Measurements from ENCODE around the gene SULT2A1.
A peak's percentile ranks its signal among the peaks of the same experiment; 100 is the strongest.
"Not testable (repeated sequence)": the region's sequence is repeated elsewhere in the genome, so short reads cannot be mapped to it uniquely, and the experiment has no call there.

SULT2A1 gene, protein sequence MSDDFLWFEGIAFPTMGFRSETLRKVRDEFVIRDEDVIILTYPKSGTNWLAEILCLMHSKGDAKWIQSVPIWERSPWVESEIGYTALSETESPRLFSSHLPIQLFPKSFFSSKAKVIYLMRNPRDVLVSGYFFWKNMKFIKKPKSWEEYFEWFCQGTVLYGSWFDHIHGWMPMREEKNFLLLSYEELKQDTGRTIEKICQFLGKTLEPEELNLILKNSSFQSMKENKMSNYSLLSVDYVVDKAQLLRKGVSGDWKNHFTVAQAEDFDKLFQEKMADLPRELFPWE

DNA sequence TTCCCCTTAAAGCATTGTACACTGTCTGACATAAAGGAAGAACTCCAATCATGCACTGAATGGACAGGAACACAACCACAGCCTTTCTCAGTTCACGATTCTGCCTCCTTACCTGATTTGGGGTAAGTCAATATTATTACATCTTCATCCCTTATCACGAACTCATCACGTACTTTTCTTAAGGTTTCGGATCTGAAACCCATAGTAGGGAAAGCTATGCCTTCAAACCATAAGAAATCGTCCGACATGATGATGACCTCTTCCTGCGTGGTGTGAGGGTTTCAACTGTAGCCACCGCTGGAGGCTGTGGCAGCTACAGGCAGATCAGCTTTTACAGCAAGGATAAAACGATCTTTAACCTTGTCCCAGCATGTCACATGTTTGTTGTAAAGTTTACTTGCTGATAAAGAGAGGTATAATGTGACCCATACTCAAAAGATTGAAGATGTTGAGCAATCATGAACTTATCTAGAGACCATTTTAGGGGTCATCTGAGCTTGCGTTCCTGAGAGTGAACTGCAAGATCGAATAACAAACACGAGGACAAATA is at the start of gene SULT2A1:
Gene SULT2A1, minus strand, starts transcription at position 306 of the 550 bp plus-strand sequence. Its CDS starts 58 bp downstream, at position 248.
- DNase-seq (ENCODE audit: low read depth): no peak

GRCh38 chr19:47928581-47928980 is 42.5 kb upstream of the SULT2A1 start:
- DNase-seq (ENCODE audit: low read depth): not testable (repeated sequence)

DNA sequence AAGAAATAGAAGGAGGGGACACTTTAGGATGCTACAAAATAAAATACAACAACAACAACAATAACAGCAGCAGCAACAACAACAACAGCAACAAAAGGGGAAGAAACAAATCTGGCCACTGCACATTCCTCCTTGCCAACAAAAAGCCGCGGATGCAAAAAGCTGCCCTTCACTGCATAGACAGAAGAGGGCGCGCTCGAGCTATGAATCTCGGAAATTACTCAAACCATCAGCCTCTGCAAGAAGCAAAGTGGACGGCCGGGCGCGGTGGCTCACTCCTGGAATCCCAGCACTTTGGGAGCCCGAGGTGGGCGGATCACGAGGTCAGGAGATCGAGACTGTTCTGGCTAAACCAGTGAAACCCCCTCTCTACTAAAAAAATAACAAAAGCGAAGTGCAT is 34.0 kb upstream of the SULT2A1 start:
- not testable (repeated sequence) for DNase-seq (ENCODE audit: low read depth)

- not testable (repeated sequence) for DNase-seq (ENCODE audit: low read depth)
These were observed 24.1 kb upstream of the SULT2A1 start for GRCh38 chr19:47910191-47910590.

DNA sequence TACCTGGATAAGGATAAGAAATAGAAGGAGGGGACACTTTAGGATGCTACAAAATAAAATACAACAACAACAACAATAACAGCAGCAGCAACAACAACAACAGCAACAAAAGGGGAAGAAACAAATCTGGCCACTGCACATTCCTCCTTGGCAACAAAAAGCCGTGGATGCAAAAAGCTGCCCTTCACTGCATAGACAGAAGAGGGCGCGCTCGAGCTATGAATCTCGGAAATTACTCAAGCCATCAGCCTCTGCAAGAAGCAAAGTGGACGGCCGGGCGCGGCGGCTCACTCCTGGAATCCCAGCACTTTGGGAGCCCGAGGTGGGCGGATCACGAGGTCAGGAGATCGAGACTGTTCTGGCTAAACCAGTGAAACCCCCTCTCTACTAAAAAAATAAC is 23.2 kb upstream of the SULT2A1 start:
- not testable (repeated sequence) for DNase-seq (ENCODE audit: low read depth)

GRCh38 chr19:47901370-47901769 is 15.3 kb upstream of the SULT2A1 start:
- DNase-seq (ENCODE audit: low read depth): no peak

DNA sequence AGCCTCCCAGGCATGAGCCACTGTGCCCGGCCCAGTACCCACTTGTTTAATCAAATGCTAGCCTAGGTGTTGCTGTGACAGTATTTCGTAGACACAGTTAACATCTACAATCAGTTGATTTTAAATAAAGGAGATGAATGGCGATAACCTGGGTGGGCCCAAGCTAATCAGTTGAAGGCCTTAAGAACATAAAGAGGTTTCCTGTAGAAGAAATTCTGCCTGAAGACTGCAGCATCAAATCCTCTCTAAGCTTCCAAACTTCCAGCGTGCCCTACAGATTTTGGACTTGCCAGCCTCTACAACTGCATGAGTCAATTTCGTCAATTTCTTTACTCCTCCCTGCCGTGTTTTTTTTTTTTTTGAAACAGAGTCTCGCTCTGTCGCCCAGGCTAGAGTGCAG is 13.2 kb upstream of the SULT2A1 start:
- DNase-seq (ENCODE audit: low read depth): no peak

DNA sequence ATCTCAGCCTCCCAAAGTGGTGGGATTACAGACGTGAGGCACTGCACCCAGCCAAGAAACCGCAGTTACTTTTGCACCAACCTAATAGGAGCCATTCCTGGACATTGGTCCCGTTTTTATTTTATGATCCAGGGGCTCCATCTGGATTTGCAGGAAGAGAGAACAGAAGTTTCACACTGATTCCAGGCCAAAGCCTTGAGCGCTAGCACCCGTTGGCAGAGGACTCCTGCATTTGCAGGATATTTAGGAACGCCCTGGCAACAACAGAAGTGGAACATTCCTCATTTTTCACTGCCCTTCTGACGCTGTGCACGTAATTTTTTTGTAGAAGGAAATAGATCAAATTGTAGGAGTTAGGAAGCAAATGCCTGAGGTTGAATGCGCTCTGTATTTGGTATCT is 11.7 kb upstream of the SULT2A1 start:
- no peak for DNase-seq (ENCODE audit: low read depth)

DNA sequence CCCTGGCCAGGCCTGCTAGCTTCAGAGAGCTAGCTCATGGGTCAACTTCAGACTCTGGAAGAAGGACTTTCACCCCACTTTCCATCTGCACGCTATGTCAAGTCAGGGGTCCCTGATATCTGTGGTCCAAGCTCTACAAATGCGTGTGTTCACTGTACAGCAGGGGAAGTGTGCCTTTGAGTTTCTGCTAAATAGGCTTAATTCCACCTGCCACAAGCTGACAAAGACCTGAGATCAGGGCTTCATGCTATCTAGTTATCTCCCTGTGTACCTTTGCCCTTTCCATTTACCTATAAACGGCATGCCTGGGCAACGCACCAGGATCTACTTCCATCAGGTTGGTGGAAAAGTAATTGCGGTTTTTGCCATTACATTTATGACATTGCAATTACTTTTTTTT is 10.7 kb upstream of the SULT2A1 start:
- DNase-seq (ENCODE audit: low read depth): no peak

DNA sequence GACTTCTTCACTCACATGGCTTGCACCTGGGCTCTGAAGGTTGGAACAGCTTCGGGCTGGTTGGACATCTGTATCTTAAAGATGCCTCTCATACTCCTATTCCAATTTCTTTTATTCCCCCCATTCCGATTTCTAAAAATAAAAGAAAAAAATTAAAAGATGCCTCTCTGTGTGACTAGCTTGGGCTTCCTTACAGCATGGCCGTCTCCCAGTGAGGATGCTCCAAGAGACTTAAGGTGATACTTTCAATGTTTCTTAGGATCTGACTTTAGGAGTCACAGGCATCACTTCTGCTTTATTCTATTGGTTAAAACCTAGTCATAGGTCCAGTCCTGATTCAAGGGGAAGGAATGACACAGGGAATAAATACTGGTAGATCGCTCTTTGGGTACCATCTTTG is 9.9 kb upstream of the SULT2A1 start:
- DNase-seq (ENCODE audit: low read depth): no peak

DNA sequence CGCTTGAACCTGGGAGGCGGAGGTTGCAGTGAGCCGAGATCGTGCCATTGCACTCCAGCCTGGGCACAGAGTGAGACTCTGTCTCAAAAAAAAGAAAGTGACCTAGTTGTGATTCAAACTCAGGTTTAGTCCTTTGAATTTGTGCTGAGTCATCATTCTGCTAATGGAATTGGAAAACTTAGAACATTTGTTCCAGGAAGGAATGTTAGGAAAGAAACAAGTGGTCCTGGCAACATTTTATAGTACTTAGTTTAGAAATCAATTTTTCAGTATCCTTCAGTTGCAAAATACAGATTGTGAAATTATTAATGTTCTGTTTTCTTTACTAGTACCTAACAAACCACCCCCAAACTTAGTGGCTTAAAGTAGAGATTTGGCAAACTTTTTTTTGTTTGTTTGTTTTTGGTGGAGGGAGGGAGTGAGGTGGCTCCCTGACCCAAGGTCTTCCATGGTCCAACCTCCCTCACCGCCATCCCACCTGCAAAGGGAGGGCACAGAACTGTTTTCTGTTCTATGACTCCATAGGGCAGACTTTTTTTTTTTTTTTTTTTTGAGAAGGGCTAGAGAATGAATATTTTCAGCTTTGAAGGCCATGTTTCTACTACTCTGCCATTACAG is 9.2 kb upstream of the SULT2A1 start:
- no peak for DNase-seq (ENCODE audit: low read depth)

DNA sequence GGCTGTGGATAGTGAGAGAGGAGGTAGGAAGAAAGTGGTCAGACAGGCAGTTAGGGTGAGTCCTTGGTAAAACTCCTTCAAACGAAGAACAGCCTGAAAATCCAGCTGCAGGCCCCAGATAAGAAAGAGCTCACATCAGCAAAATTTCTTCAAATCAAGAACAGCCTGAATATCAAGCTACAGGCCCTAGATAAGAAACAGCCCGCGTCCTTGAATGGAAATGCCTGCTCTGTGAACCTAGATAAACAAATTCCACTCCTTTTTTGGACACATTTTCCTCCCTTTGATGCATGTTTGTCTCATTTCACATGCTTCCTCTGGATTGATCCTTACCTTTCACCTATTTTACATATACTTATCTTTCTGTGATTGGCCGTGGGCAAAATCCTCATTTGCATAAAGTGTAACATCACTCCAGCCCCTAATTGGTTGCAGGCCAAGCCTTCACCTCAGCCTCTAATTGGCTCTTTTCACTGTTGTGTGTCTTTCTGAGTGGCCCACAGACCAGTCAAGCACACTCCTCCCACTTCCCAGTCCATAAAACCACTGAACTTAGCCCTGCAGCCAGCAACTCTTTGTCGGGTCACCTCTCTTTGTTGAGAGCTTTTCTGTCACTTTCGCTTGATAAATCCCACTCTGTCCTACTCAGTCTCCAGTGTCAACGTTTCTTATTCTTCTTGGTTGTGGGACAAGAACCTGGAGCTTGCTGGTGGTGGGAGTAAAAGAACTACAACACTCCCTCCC is 6.0 kb upstream of the SULT2A1 start:
- DNase-seq (ENCODE audit: low read depth): peak; percentile 94

- no peak for DNase-seq (ENCODE audit: low read depth)
These were observed 5.5 kb upstream of the SULT2A1 start for GRCh38 chr19:47891622-47891922.

DNA sequence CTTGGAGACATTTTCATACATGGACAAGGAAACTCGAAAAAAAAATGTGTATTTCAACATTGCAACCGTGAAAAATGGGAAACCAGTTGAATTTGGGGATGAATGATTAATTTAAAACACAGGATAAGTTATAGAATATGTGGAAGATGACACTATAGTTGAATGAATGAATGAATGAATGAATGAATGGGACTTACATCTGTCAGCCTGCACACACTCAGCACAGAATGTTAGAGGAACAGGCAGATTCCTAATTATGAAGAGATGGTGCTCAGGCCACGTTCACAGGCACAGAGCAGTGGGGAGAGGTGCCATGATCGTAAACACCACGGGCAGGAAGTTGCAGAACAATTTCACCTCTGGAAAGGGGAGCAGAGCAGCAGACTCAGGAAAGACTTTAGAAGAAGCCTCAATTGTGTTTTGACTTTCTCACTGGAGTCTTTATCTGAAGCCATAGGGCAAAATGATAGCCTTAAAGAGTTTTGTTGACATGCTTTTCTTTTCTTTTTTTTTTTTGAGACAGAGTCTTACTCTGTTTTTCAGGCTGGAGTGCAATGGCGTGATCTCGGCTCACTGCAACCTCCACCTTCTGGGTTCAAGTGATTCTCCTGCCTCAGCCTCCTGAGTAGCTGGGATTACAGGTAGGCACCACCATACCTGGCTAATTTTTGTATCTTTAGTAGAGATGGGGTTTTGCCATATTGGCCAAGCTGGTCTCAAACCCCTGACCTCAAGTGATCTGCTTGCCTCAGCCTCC is 4.9 kb upstream of the SULT2A1 start:
- no peak for DNase-seq (ENCODE audit: low read depth)

DNA sequence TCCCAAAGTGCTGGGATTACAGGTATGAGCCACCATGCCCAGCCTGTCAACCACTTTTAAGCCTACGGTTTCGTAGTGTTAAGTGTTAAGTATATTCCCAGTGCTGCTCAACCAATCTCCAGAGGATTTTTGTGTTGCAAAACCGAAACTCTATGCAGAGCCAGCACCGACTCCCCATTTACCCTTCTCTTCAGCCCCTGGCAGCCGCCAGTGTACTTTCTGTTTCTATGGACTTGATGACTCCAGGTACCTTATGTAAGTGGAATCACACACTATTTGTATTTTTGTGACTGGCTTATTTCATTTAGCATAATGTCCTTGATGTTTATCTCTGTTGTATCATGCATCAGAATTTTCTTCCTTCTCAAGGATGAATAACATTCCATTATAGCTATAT is 1.1 kb downstream of the SULT2A1 start:
- no peak for DNase-seq (ENCODE audit: low read depth)

DNA sequence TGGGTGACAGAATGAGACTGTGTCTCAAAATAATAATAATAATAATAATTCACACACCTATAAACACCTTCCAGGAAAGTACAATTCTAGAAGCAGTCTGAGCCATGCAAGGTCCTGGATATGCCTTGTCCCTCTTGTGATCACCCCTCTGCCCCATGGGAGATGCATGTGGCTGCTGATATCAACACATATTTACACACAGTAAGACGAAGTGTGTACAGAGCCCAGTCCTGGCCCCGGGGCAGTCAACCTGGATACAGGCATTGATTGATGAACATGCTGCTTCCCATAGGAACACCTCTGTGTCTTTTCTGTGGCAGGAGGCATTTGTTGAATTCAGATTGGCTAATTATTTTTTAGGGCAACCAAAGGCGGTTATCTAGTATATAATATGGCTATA is 3.2 kb downstream of the SULT2A1 start:
- no peak for DNase-seq (ENCODE audit: low read depth)

- no peak for DNase-seq (ENCODE audit: low read depth)
These were observed 4.4 kb downstream of the SULT2A1 start for GRCh38 chr19:47881757-47882156.

GRCh38 chr19:47879385-47879784 is 6.7 kb downstream of the SULT2A1 start:
- DNase-seq (ENCODE audit: low read depth): not testable (repeated sequence)

- DNase-seq (ENCODE audit: low read depth): no peak
These were observed 7.2 kb downstream of the SULT2A1 start for GRCh38 chr19:47878906-47879305.

- no peak for DNase-seq (ENCODE audit: low read depth)
These were observed 20.9 kb downstream of the SULT2A1 start for GRCh38 chr19:47865166-47865565.

DNA sequence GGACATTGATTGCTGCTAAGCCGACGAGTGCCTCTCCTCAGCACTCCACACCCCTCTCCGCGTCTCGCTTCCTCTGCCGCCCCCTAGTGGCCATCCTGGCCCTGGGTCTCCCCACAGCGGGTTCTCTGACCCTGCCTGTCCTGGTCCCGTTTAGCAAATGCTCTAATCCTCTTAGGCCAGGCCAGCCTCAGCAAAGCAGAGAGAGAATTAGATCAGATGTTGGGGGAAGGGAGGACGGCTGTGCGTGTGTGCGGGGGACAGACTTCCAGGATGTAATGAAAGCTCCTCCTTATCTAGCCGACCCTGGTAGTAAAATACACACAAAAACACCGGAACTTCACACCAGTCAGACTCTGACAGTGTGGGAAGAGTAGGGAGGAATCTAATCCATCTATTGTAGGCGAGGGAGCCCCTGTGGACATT is 22.6 kb downstream of the SULT2A1 start:
- peak; percentile 59 for DNase-seq (ENCODE audit: low read depth)

- no peak for DNase-seq (ENCODE audit: low read depth)
These were observed 24.5 kb downstream of the SULT2A1 start for GRCh38 chr19:47861630-47862029.
